Peyer's patch (tissue), 4 donors: ENCODE data around the gene CAST. TPM values are rescaled to one million over a fixed set of nuclear protein-coding genes. Genes with fewer than 3 reads are reported as not detected.

Source experiments
- DNase-seq, 3 donors: peaks; one replicate each; pipeline ENCODE4 v3.0.0-alpha.2; 2017 to 2019
- H3K27ac ChIP-seq, 4 donors: fragments of 200-600 bp; sonication (generic); one replicate each; pipeline ENCODE4 v1.5.1; 2016 to 2019
- H3K27me3 ChIP-seq, 2 donors: fragments of 200-600 bp; sonication (generic); one replicate each; pipeline ENCODE4 v1.5.1; 2019
- H3K36me3 ChIP-seq, 3 donors: fragments of 200-600 bp; sonication (generic); one replicate each; pipeline ENCODE4 v1.5.1; 2016 to 2019
- H3K4me1 ChIP-seq, 4 donors: fragments of 200-600 bp; sonication (generic); one replicate each; pipeline ENCODE4 v1.5.1; 2016 to 2019
- H3K4me3 ChIP-seq, 4 donors: fragments of 200-600 bp; sonication (generic); 1 replicate in 3 of 4; 2 replicates in 1 of 4; pipeline ENCODE4 v1.5.1; 2016 to 2019; ENCODE audit warnings: mild to moderate bottlenecking in 1 of 4
- H3K9me3 ChIP-seq, 4 donors: fragments of 200-600 bp; sonication (generic); one replicate each; pipeline ENCODE4 v1.5.1; 2016 to 2019; ENCODE audit warnings: mild to moderate bottlenecking in 1 of 4
- POLR2A ChIP-seq, 2 donors: fragments of 450-650 bp; IDR thresholded peaks; one replicate each; pipeline ENCODE4 v1.5.1; 2017; ENCODE audit warnings: antibody characterized with exemption in 2 of 2, mild to moderate bottlenecking in 2 of 2, moderate library complexity in 2 of 2
- total RNA-seq, 4 donors: library from RNA; depleted of rRNA; stranded (reverse); fragments of >200 nt; gene quantifications; one replicate each; pipeline ENCODE4 v1.1.0, GENCODE V29; 2016
- TF ChIP-seq, protein P1 (sequence below), 6 experiments: fragments of 450-650 bp in 4 of 6; fragments of 200-600 bp in 2 of 6; sonication (generic) in 1 of 6; IDR thresholded peaks; one replicate each; pipeline ENCODE4 v1.5.1; 2017 to 2019; ENCODE audit warnings: antibody characterized with exemption in 6 of 6, mild to moderate bottlenecking in 3 of 6, moderate library complexity in 1 of 6

CAST gene
- total RNA-seq, 4 donors from 2014 or later = 268 to 396 (median 337) TPM

DNA sequence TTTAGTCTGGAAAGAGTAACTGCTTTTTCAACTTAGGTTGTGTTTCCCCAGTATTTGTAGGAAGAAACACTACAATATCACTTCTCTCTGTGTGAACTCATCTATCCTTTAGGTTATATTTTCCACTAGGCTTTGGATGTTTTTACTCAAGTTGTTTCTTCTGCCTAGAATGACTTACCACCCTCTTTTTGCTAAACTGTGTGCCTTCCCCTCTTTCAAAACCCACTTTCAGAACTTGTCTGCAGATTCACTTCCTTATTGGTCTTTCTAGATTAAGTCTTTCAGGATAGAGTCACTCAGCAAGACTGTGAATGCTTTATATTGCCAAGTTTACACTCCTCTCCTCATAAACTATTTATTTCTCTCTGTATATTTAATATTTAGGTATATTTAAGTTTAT lies 14.2 kb upstream of the CAST start:
- Histone ChIP-seq H3K36me3 (no peaks in the 10 kb centered on the region), H3K4me3 (no peak overlapping the region), H3K27ac (no peak overlapping the region), H3K4me1 (peaks cover 0 to 10% (median 0%) of the 10 kb centered on the region in 4 donors), H3K9me3 (no peaks in the 10 kb centered on the region), H3K27me3 (no peaks in the 10 kb centered on the region)
- TF ChIP-seq, protein P1, sequence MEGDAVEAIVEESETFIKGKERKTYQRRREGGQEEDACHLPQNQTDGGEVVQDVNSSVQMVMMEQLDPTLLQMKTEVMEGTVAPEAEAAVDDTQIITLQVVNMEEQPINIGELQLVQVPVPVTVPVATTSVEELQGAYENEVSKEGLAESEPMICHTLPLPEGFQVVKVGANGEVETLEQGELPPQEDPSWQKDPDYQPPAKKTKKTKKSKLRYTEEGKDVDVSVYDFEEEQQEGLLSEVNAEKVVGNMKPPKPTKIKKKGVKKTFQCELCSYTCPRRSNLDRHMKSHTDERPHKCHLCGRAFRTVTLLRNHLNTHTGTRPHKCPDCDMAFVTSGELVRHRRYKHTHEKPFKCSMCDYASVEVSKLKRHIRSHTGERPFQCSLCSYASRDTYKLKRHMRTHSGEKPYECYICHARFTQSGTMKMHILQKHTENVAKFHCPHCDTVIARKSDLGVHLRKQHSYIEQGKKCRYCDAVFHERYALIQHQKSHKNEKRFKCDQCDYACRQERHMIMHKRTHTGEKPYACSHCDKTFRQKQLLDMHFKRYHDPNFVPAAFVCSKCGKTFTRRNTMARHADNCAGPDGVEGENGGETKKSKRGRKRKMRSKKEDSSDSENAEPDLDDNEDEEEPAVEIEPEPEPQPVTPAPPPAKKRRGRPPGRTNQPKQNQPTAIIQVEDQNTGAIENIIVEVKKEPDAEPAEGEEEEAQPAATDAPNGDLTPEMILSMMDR (IDR thresholded peaks at IDR 0.05) = no peak
- TF ChIP-seq POLR2A (IDR thresholded peaks at IDR 0.05) = no peak
- no peak for DNase-seq

DNA sequence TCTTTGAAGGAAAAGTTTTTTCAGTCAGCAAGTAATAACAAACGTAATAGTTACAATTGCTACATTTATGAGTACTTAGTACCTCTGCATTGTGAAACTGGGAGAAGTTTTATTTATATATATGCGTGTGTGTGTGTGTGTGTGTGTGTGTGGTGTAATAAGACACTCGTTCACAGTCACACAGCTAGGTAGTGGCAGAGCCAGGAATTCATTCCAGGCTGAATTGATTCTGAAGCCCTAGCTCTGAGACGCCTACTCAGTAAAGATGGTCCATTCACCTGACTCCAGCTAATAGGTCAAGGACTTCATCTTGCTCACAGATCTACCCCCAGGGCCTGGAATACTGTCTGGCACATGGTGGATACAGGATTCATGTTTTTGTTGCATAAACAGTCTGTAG lies 13.6 kb upstream of the CAST start:
- DNase-seq = no peak
- TF ChIP-seq POLR2A (IDR thresholded peaks at IDR 0.05) = no peak
- TF ChIP-seq, protein P1 (IDR thresholded peaks at IDR 0.05) = no peak
- Histone ChIP-seq H3K36me3 (no peaks in the 10 kb centered on the region), H3K27ac (no peak overlapping the region), H3K4me1 (peaks cover 0 to 10% (median 0%) of the 10 kb centered on the region in 4 donors), H3K9me3 (no peaks in the 10 kb centered on the region), H3K4me3 (no peak overlapping the region), H3K27me3 (no peaks in the 10 kb centered on the region)

DNA sequence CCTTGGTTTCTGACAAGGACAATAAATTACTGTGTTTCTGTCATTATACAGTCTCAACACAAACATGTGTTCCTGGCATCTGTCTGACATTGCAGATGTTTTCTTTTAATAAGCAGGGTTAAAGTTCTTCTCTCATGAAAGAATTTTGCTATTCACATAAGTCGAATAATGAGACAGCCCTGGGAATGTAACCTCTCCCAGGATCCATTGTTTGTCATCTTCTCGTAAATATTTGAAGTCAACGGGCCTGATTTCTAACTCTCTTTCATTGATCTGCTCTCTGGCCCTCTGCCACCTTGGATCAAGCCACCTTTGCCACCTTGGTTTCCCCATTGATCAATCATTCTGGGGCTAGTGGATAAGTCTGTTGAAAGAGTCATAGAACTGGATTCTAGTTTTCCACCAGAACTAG lies 12.9 kb upstream of the CAST start:
- Histone ChIP-seq H3K36me3 (no peaks in the 10 kb centered on the region), H3K4me1 (peaks cover 0 to 10% (median 0%) of the 10 kb centered on the region in 4 donors), H3K27ac (peak overlapping the region in 1 of 4 donors; percentile 5), H3K27me3 (no peaks in the 10 kb centered on the region), H3K9me3 (no peaks in the 10 kb centered on the region), H3K4me3 (no peak overlapping the region)
- TF ChIP-seq, protein P1 (IDR thresholded peaks at IDR 0.05) = no peak
- TF ChIP-seq POLR2A (IDR thresholded peaks at IDR 0.05) = no peak
- DNase-seq = no peak

DNA sequence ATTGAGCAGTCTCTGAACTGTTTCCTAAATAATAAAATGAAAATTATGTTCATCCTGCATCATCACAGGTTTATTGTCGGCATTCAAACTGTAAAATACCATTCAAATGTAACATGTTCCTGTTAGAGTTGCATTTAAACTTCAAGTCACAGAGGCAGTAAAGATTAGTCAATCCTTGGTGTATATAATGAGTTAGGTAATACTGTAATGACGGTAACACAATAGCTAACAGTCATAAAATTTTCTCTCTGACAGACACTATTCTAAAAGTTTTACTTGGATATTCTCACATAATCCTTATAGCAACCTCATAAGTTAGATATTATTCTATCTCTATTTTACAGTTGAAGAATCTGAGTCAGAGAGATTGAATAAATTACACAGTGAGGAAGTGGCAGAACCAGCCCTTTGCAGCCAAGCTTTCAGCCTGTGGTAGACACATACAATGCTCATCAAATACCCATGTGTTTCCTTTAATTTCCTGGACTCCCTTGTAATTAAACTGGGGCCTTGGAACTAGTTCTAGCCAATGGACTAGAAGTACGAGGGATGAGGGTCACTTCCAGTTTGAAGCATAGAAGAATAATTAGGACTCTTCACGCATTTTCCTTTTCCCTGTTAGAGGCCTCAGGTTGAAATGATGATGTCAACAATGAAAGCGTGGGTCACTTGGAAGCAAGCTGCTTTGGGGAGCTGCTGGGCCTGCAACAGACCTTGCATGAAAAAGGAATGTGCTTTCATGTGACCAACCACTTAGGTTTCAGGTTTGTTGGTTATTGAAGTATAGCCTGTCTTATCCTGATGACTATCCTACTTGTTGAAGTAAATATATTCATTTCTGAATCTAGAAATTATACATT lies 12.3 kb upstream of the CAST start:
- Histone ChIP-seq H3K4me1 (peaks cover 0 to 10% (median 0%) of the 10 kb centered on the region in 4 donors), H3K4me3 (no peak overlapping the region), H3K27me3 (no peaks in the 10 kb centered on the region), H3K36me3 (no peaks in the 10 kb centered on the region), H3K9me3 (no peaks in the 10 kb centered on the region), H3K27ac (peak overlapping the region in 1 of 4 donors; percentile 5)
- TF ChIP-seq POLR2A (IDR thresholded peaks at IDR 0.05) = no peak
- TF ChIP-seq, protein P1 (IDR thresholded peaks at IDR 0.05) = no peak
- no peak for DNase-seq

DNA sequence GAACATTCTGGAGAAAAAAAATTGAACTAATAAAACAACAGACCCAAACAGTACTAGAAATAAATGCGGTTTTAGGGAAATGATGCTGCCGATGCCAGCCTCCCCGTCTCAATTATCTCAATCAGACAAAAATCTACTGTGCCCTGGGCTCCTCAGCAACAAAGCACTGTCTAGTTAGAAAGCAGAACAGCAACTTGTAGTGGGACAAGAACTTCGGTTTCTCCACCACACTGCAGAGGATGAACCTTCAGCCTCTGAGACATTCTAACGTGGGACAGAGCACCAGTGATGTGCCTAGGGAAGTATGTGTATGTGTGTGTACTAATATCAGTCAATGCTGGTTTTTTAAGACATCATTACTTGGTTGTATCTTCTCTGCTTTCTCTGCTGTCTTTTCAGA lies 11.1 kb upstream of the CAST start:
- Histone ChIP-seq H3K4me3 (no peak overlapping the region), H3K36me3 (no peaks in the 10 kb centered on the region), H3K27me3 (no peaks in the 10 kb centered on the region), H3K4me1 (peaks cover 0 to 10% (median 0%) of the 10 kb centered on the region in 4 donors), H3K9me3 (no peaks in the 10 kb centered on the region), H3K27ac (no peak overlapping the region)
- DNase-seq = no peak
- no peak for TF ChIP-seq POLR2A (IDR thresholded peaks at IDR 0.05)
- TF ChIP-seq, protein P1 (IDR thresholded peaks at IDR 0.05) = no peak
